ENCODE results near the gene LYAR. TPM values are rescaled to one million over a fixed set of nuclear protein-coding genes. Genes with fewer than 3 reads are reported as not detected.
A peak's percentile ranks its signal among the peaks of the same experiment; 100 is the strongest.

LYAR gene
- total RNA-seq: 3.5 and 4.0 TPM in 2 replicates

DNA sequence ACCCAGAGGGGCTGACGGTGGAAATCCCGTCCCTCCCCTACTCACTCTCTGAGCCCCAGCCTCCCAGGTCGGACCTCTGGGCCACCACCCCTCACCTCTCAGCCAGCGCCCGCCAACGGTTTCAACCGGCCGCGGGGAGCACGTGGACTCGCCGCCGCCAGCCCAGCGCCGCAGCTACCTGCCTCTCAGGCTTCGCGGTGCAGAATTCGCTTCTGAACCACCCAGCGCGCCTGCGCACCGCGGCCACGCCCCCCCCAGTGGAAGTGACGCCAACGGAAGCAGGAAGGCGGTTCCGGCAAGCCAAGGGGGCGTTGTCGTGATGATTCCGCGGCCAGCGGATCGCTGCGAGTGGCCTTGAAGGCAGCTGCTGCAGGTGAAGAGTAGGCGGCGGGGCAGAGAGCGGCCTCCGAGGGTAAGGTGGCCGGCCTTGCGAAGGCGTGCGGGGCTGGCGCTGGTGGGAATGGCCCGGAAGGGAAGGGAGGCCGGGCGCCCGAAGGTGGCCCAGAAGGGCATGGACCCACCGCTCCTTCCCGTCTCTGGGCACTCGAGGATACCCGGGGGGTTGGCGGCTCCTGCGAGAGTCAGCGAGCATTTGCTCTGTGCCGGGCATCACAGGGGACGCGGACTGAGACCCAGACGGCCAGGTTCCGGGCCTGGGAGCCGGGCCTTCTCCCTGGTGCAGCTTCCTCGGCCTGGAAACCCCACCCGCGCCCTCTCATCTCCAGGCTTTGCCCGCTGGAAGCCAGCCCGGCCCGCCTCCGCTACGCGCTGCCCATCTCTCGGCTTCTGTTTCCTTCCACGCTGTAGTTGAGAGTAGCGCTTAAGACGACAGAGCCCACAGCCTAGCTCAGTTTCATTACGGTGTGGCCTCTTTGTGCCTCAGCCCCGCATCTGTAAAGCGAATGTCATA, at the start of gene LYAR, which contains the start of gene ZBTB49:
LYAR (minus strand) TSS at position 214 of the 910 bp plus-strand sequence. CDS start 6,412 bp downstream, outside the sequence.
ZBTB49 (plus strand) TSS at position 311 of the 910 bp plus-strand sequence. CDS start 9,695 bp downstream, outside the sequence.
- peaks cover 8% of the 10 kb centered on the region for H3K36me3 ChIP-seq (ENCODE audit: insufficient read depth, low read length)
- H3K27me3 ChIP-seq (ENCODE audit: insufficient read depth, low read length): no peaks in the 10 kb centered on the region
- H3K4me2 ChIP-seq (ENCODE audit: insufficient read depth, low read length): peak within 1 kb of the TSS; percentile 86
- peaks cover 18% of the 10 kb centered on the region for H3K4me1 ChIP-seq (ENCODE audit: insufficient read depth, low read length)
- H3K79me2 ChIP-seq (ENCODE audit: insufficient read depth, low read length): peaks cover 87% of the 10 kb centered on the region
- H2AFZ ChIP-seq (ENCODE audit: low read length): peak within 1 kb of the TSS; percentile 96
- peak within 1 kb of the TSS; percentile 95 for H3K4me3 ChIP-seq (ENCODE audit: insufficient read depth, low read length)
- DNase-seq (ENCODE audit: insufficient read length, low spot score, missing footprints): peak; percentile 98
- peak within 1 kb of the TSS; percentile 65 for H3K27ac ChIP-seq (ENCODE audit: low read depth, low read length)
- H3K9me3 ChIP-seq (ENCODE audit: low read depth, low read length): no peaks in the 10 kb centered on the region
- TF ChIP-seq, protein P1, sequence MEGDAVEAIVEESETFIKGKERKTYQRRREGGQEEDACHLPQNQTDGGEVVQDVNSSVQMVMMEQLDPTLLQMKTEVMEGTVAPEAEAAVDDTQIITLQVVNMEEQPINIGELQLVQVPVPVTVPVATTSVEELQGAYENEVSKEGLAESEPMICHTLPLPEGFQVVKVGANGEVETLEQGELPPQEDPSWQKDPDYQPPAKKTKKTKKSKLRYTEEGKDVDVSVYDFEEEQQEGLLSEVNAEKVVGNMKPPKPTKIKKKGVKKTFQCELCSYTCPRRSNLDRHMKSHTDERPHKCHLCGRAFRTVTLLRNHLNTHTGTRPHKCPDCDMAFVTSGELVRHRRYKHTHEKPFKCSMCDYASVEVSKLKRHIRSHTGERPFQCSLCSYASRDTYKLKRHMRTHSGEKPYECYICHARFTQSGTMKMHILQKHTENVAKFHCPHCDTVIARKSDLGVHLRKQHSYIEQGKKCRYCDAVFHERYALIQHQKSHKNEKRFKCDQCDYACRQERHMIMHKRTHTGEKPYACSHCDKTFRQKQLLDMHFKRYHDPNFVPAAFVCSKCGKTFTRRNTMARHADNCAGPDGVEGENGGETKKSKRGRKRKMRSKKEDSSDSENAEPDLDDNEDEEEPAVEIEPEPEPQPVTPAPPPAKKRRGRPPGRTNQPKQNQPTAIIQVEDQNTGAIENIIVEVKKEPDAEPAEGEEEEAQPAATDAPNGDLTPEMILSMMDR (IDR thresholded peaks at IDR 0.05; ENCODE audit: extremely low read depth, low read depth, low read length): no peak
- peaks cover 31% of the 10 kb centered on the region for H4K20me1 ChIP-seq (ENCODE audit: insufficient read depth, low read length)

GRCh38 chr4:4339504-4340085, 49.6 kb upstream of the LYAR start:
- H3K4me3 ChIP-seq (ENCODE audit: insufficient read depth, low read length): no peak overlapping the region
- TF ChIP-seq, protein P1 (IDR thresholded peaks at IDR 0.05; ENCODE audit: extremely low read depth, low read depth, low read length): no peak
- H3K79me2 ChIP-seq (ENCODE audit: insufficient read depth, low read length): no peaks in the 10 kb centered on the region
- H3K27ac ChIP-seq (ENCODE audit: low read depth, low read length): no peak overlapping the region
- H3K27me3 ChIP-seq (ENCODE audit: insufficient read depth, low read length): peaks cover 18% of the 10 kb centered on the region
- no peak overlapping the region for H3K4me2 ChIP-seq (ENCODE audit: insufficient read depth, low read length)
- no peaks in the 10 kb centered on the region for H3K4me1 ChIP-seq (ENCODE audit: insufficient read depth, low read length)
- H3K9me3 ChIP-seq (ENCODE audit: low read depth, low read length): no peaks in the 10 kb centered on the region
- no peak overlapping the region for H2AFZ ChIP-seq (ENCODE audit: low read length)
- no peaks in the 10 kb centered on the region for H3K36me3 ChIP-seq (ENCODE audit: insufficient read depth, low read length)
- DNase-seq (ENCODE audit: insufficient read length, low spot score, missing footprints): no peak
- no peaks in the 10 kb centered on the region for H4K20me1 ChIP-seq (ENCODE audit: insufficient read depth, low read length)

DNA sequence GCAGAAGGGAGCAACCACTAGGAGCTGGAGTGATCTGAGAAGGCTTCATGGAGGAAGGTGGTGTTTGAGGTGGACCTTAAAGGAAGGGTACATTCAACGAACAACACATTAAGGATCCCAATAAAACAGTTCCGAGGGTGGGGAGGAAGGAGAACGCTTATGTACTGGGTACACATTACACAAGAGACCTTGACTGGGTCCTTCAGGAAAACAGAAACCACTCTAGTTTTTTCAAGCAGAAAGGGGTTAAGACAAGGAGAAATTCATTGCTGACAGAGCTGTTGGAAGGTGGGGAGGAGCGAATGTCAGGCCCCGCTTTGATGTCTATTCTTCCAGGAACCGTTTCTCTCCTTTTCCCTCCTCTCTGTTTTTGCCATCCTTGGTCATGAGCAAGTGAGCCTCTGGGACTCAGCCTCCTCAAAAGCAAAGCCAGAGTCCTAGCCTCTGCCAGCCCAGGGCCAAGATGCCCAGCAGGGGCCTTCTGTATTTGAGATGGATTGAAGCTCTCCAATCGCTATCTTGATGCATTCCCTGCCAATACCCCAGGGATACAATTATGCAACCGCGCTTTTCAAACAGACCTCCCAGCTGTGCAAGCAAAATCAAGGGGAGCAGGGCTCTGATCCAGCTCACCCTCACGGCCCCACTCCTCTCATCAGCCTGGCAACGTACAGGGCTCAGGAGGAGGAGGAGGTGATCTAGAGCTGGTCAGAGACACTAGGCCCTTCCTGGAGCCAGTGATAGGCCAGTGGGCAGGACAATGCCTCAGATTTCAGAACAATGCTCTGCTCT, 48.5 kb upstream of the LYAR start:
- DNase-seq (ENCODE audit: insufficient read length, low spot score, missing footprints): no peak
- Histone ChIP-seq H3K79me2 (ENCODE audit: insufficient read depth, low read length) (no peaks in the 10 kb centered on the region), H3K4me2 (ENCODE audit: insufficient read depth, low read length) (no peak overlapping the region), H2AFZ (ENCODE audit: low read length) (no peak overlapping the region), H3K9me3 (ENCODE audit: low read depth, low read length) (no peaks in the 10 kb centered on the region), H3K4me1 (ENCODE audit: insufficient read depth, low read length) (no peaks in the 10 kb centered on the region), H3K4me3 (ENCODE audit: insufficient read depth, low read length) (no peak overlapping the region), H3K36me3 (ENCODE audit: insufficient read depth, low read length) (no peaks in the 10 kb centered on the region), H3K27ac (ENCODE audit: low read depth, low read length) (no peak overlapping the region), H4K20me1 (ENCODE audit: insufficient read depth, low read length) (no peaks in the 10 kb centered on the region), H3K27me3 (ENCODE audit: insufficient read depth, low read length) (peaks cover 15% of the 10 kb centered on the region)
- TF ChIP-seq, protein P1 (IDR thresholded peaks at IDR 0.05; ENCODE audit: extremely low read depth, low read depth, low read length): no peak
